Spleen (tissue), 11 donors: ENCODE results near the gene FRAS1. TPM values are rescaled to one million over a fixed set of nuclear protein-coding genes. Genes with fewer than 3 reads are reported as not detected.

Experiments used
- DNase-seq: peaks from one replicate; pipeline ENCODE4 v3.0.0-alpha.2; 2020
- H3K27ac ChIP-seq, 8 donors: fragments of 200-600 bp; sonication (generic) in 7 of 8; 1 replicate in 4 of 8; 2 replicates in 4 of 8; pipeline versions ENCODE4 v1.5.0 to v1.8.0; 2016 to 2021; ENCODE audit warnings: inconsistent platforms in 4 of 8, mild to moderate bottlenecking in 4 of 8, moderate library complexity in 1 of 8
- H3K27me3 ChIP-seq, 7 donors: fragments of 200-600 bp; sonication (generic) in 6 of 7; replicated peaks in 1 of 7; 1 replicate in 4 of 7; 2 replicates in 3 of 7; pipeline versions ENCODE4 v1.5.0 to v1.8.0; 2016 to 2021; ENCODE audit warnings: inconsistent platforms in 3 of 7, mild to moderate bottlenecking in 1 of 7
- H3K36me3 ChIP-seq, 6 donors: fragments of 200-600 bp; sonication (generic) in 5 of 6; 1 replicate in 4 of 6; 2 replicates in 2 of 6; pipeline versions ENCODE4 v1.5.0 to v1.8.0; 2016 to 2021; ENCODE audit warnings: inconsistent platforms in 2 of 6
- H3K4me1 ChIP-seq, 6 donors: fragments of 200-600 bp; sonication (generic) in 5 of 6; 1 replicate in 3 of 6; 2 replicates in 3 of 6; pipeline versions ENCODE4 v1.5.0 to v1.8.0; 2016 to 2021; ENCODE audit warnings: inconsistent platforms in 3 of 6
- H3K4me3 ChIP-seq, 8 donors: fragments of 200-600 bp; sonication (generic) in 7 of 8; 1 replicate in 4 of 8; 2 replicates in 4 of 8; pipeline versions ENCODE4 v1.5.0 to v1.8.0; 2016 to 2021; ENCODE audit warnings: inconsistent platforms in 4 of 8, mild to moderate bottlenecking in 4 of 8, moderate library complexity in 2 of 8
- H3K9me3 ChIP-seq, 8 donors: fragments of 200-600 bp; sonication (generic) in 7 of 8; 1 replicate in 4 of 8; 2 replicates in 4 of 8; pipeline versions ENCODE4 v1.5.0 to v1.8.0; 2016 to 2021; ENCODE audit warnings: inconsistent platforms in 4 of 8
- CTCF ChIP-seq, 11 experiments: fragments of 200-600 bp in 7 of 11; fragments of 450-650 bp in 4 of 11; sonication (generic) in 4 of 11; IDR thresholded peaks in 8 of 11; conservative IDR thresholded peaks in 3 of 11; 1 replicate in 7 of 11; 2 replicates in 4 of 11; pipeline versions ENCODE4 v1.4.0 to v1.8.0; 2016 to 2021; ENCODE audit warnings: antibody characterized with exemption in 11 of 11, inconsistent platforms in 4 of 11, mild to moderate bottlenecking in 1 of 11
- POLR2A ChIP-seq, 3 donors: fragments of 450-650 bp; IDR thresholded peaks; one replicate each; pipeline ENCODE4 v1.5.1; 2017; ENCODE audit warnings: antibody characterized with exemption in 3 of 3, mild to moderate bottlenecking in 1 of 3
- POLR2AphosphoS5 ChIP-seq, 3 donors: sonication (generic); formaldehyde crosslinking; IDR thresholded peaks; one replicate each; pipeline ENCODE4 v1.5.1; 2017; ENCODE audit warnings: antibody characterized with exemption in 3 of 3
- WGBS, 5 donors: extraction: QIAGEN DNeasy Blood & Tissue Kit in 3 of 5; methylation state at CpG; one replicate each; pipeline versions ENCODE4 v1.1.5 to v1.1.7; 2013 to 2018; 5-methylcytosine and 5-hydroxymethylcytosine counted together
- intact Hi-C: fragments of 100-400 bp; cut with DNase I; formaldehyde crosslinking; loops from one replicate; pipeline ENCODE4 v1.15.0; 2023; ENCODE audit warnings: low total_unique reads
- polyA plus RNA-seq, 3 donors: library from polyadenylated mRNA; stranded (reverse); fragments of 200-250 nt; gene quantifications; one replicate each; pipeline ENCODE4 v1.2.1, GENCODE V29; 2013
- total RNA-seq, 7 donors: library from RNA; depleted of rRNA in 3 of 7; stranded (reverse); fragments of >200 nt in 3 of 7; fragmentation: NEBNext Ultra II Directional in 4 of 7; extraction: Animal tissue kit (Norgen Biotek cat#: 25700) in 4 of 7; gene quantifications; one replicate each; pipeline versions ENCODE4 v1.1.0 to v1.2.1, GENCODE V29; 2016 to 2021
- donor health status: healthy with polysubstance abuse.
- donor health status: DM: no; HTN: no; CAD: no; lungs with moderate emphysema.
- donor health status: DM: no; HTN: no; CAD: no.
- donor health status: Bipolar disorder and iron deficiency.
- donor health status: healthy.
- donor health status: DM: no; HTN: no; CAD: no.
- donor health status: DM: yes; HTN: yes; CAD: no.

Gene FRAS1
- total and polyA plus RNA-seq, 10 donors: 0.10 to 3.0 (median 1.3) TPM

- no peak for TF ChIP-seq POLR2AphosphoS5 (IDR thresholded peaks at IDR 0.05)
- TF ChIP-seq CTCF (IDR thresholded peaks at IDR 0.05 in 8 of 11, conservative IDR thresholded peaks at IDR 0.05 in 3 of 11): no peak
- no peak for TF ChIP-seq POLR2A (IDR thresholded peaks at IDR 0.05)
- no peak for DNase-seq
- 56 to 66% (median 61%) methylated on average over 6 of the region's 6 CpGs for WGBS, 5 donors
- Histone ChIP-seq H3K4me1 (peaks cover 0 to 5% (median 0%) of the 10 kb centered on the region in 6 donors), H3K4me3 (no peak overlapping the region), H3K27ac (no peak overlapping the region), H3K27me3 (no peaks in the 10 kb centered on the region), H3K36me3 (no peaks in the 10 kb centered on the region), H3K9me3 (no peaks in the 10 kb centered on the region)
- intact Hi-C loops: no loop called here
These were observed 357.0 kb downstream of the FRAS1 start for GRCh38 chr4:78414116-78414515.

- 69 to 86% (median 81%) methylated on average over 2 of the region's 2 CpGs for WGBS, 5 donors
- Histone ChIP-seq H3K36me3 (no peaks in the 10 kb centered on the region), H3K9me3 (no peaks in the 10 kb centered on the region), H3K4me1 (peaks cover 0 to 5% (median 0%) of the 10 kb centered on the region in 6 donors), H3K27ac (no peak overlapping the region), H3K27me3 (no peaks in the 10 kb centered on the region), H3K4me3 (no peak overlapping the region)
- intact Hi-C loops: no loop called here
- TF ChIP-seq POLR2A (IDR thresholded peaks at IDR 0.05) (no peak), CTCF (IDR thresholded peaks at IDR 0.05 in 8 of 11, conservative IDR thresholded peaks at IDR 0.05 in 3 of 11) (no peak), POLR2AphosphoS5 (IDR thresholded peaks at IDR 0.05) (no peak)
- DNase-seq: no peak
These were observed 360.5 kb downstream of the FRAS1 start for GRCh38 chr4:78417603-78418002.

GRCh38 chr4:78418406-78418805, 361.3 kb downstream of the FRAS1 start:
- Histone ChIP-seq H3K27ac (no peak overlapping the region), H3K4me3 (no peak overlapping the region), H3K4me1 (peaks cover 0 to 5% (median 0%) of the 10 kb centered on the region in 6 donors), H3K36me3 (no peaks in the 10 kb centered on the region), H3K27me3 (no peaks in the 10 kb centered on the region), H3K9me3 (no peaks in the 10 kb centered on the region)
- no peak for TF ChIP-seq POLR2AphosphoS5 (IDR thresholded peaks at IDR 0.05)
- TF ChIP-seq CTCF (IDR thresholded peaks at IDR 0.05 in 8 of 11, conservative IDR thresholded peaks at IDR 0.05 in 3 of 11): no peak
- DNase-seq: no peak
- WGBS, 5 donors: 84 to 95% (median 88%) methylated on average over 6 of the region's 6 CpGs
- intact Hi-C loops: no loop called here

- WGBS, 5 donors: 78 to 95% (median 88%) methylated on average over 9 of the region's 9 CpGs
- TF ChIP-seq CTCF (IDR thresholded peaks at IDR 0.05 in 8 of 11, conservative IDR thresholded peaks at IDR 0.05 in 3 of 11) (no peak), POLR2AphosphoS5 (IDR thresholded peaks at IDR 0.05) (no peak), POLR2A (IDR thresholded peaks at IDR 0.05) (no peak)
- Histone ChIP-seq H3K27me3 (no peaks in the 10 kb centered on the region), H3K4me1 (no peaks in the 10 kb centered on the region), H3K36me3 (no peaks in the 10 kb centered on the region), H3K27ac (no peak overlapping the region), H3K9me3 (no peaks in the 10 kb centered on the region), H3K4me3 (no peak overlapping the region)
- intact Hi-C loops: no loop called here
- DNase-seq: no peak
These were observed 366.7 kb downstream of the FRAS1 start for GRCh38 chr4:78423790-78424189.
